ENCODE data around the gene GKN2. TPM values are rescaled to one million over a fixed set of nuclear protein-coding genes. Genes with fewer than 3 reads are reported as not detected.
"Not testable (repeated sequence)": the region's sequence is repeated elsewhere in the genome, so short reads cannot be mapped to it uniquely, and the experiment has no call there.

GKN2 gene
- total RNA-seq, 1 donor from 2014 or later: not detected

DNA sequence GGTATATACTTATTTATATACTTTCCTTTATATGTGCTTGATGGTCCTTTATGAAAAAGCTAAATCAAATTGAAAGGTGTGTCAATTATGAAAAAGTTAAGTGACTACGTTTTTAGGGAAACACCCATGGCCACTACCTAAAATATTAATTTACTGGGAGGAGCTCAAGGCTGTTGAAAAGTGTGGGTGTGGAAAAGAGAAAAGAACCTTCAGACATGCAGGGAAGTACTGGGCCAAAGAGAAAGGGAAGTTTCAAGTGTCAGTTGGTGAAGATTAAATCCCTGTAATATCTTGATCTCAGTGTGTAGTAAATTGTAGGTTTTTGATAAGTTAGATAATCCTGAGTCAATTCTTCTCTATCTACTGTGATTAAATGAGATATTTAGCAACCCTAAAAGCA is 15.5 kb upstream of the GKN2 start:
- no peak for DNase-seq (ENCODE audit: low spot score)
- intact Hi-C loops (cut with DNase I): no loop called here

- intact Hi-C loops (cut with DNase I): no loop called here
- no peak for DNase-seq (ENCODE audit: low spot score)
These were observed 11.6 kb upstream of the GKN2 start for GRCh38 chr2:68964282-68964681.

- intact Hi-C loops (cut with DNase I): no loop called here
- DNase-seq (ENCODE audit: low spot score): no peak
These were observed 8.7 kb upstream of the GKN2 start for GRCh38 chr2:68961380-68961779.

DNA sequence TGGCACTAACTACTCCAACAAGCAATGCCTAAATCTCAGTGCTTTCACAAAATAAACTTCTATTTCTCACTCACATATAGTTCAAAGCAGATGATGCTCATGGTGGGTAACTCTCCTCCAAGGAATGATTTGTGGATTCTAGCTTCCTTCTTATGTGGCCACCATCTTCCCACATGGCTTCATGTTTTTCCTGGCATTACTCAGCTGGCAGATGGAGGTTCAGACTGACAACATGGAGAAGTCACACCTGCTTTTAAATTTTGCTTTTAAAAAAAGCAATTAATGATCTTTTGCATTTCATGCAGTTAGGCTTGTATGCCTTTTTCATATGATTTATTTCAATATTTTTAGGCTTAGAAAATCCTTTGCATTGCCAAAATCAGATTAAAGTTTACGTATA is 6.3 kb upstream of the GKN2 start:
- intact Hi-C loops (cut with DNase I): no loop called here
- no peak for DNase-seq (ENCODE audit: low spot score)

GRCh38 chr2:68955432-68955831 is 2.7 kb upstream of the GKN2 start:
- DNase-seq (ENCODE audit: low spot score); intact Hi-C loops (cut with DNase I): not testable (repeated sequence)

DNA sequence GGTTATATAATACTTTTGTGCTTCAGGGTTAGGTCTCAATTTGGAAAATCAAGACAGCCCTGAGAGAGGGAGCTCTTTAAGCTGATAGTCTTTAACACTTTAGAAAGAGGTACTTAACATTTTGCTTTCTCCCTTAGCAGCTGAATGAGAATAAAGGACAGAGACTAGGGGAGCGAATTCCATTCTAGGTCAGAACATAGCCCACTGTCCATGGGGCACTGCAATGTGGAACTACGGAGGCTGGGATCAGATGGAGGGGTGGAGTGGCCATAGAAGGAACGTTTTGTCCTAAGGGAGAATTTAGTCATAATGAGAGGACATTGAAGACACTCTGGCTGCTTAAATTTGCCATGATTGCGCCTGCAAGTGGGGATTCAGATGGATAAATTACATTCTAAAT is 794 bp downstream of the GKN2 start:
- intact Hi-C loops (cut with DNase I): no loop called here
- no peak for DNase-seq (ENCODE audit: low spot score)

DNA sequence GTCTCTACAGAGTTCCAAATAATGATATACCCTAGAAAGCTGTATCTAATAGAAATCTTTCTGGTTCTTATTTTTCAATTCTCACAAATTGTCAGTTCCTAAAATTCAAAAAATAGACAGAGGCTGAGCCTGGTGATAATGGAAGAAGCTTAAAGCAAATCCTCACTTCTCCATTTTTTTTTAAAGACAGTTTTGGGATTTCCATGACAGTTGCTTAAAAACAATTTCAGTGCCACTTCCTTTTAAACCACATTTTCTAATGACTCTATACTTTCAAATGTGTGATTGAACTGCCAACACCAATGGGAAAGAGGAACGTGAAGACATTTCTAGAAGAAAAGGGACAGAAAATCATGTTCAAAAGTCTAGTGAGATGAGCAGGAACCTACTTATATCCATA is 4.0 kb downstream of the GKN2 start:
- intact Hi-C loops (cut with DNase I): loop anchor here (10.0 kb wide), 1 partner anchor 356 kb away; no protein-coding TSS in a partner anchor
- DNase-seq (ENCODE audit: low spot score): no peak

GRCh38 chr2:68946117-68946516 is 6.6 kb downstream of the GKN2 start:
- DNase-seq (ENCODE audit: low spot score): no peak
- intact Hi-C loops (cut with DNase I): loop anchor here (10.0 kb wide), 1 partner anchor 359 kb away; no protein-coding TSS in a partner anchor

DNA sequence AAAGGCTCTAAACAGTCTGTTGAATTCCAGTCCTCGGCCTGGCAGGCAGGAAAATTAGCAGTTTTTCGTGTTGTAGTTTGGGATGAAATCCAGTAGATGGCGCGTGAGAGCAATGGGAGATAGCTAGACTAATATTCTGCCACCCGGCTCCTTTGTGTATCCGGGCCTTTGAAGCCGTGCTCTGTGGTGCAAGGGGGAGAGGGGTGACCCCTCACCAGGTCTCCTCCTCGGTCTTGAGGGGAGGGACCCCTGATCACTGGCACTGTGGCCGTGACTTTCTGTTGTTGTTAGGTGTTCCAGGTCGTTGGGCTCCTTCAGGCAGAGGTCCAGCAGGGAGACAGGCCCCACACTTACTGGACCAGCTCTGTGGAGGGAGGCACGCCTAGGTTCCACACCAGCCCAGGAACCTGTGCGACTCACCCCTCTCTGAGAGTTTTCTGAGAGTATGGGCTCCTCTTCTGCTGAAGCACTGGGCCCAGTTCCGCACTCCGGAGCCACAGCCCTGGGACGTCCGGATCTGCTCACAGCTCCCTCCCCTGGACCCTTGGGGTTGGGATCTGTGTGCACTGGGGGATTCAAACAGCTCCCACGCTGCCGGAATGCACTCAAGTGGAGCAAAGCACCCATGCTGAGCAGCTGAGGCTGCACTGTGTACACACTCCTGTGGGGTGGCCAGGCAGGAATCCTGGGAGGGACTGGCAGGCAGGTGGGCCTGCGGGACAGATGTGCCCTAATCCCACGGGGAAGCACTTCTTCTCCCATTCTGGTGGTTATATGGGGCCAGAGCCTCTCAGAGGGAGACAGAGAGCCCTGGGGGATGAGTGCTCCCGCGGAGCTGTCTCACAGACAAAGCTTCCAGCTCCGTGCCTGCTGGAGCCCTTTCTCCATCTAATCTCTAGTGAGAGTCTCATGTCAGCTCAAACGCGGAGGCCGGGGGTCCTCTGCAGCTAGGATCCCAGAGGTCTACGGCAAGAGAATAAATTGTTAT is 8.8 kb downstream of the GKN2 start:
- intact Hi-C loops (cut with DNase I): loop anchor here (10.0 kb wide), 1 partner anchor 361 kb away; no protein-coding TSS in a partner anchor

GRCh38 chr2:68942827-68943226 is 9.9 kb downstream of the GKN2 start:
- intact Hi-C loops (cut with DNase I): loop anchor here (10.0 kb wide), 1 partner anchor 362 kb away; no protein-coding TSS in a partner anchor
- no peak for DNase-seq (ENCODE audit: low spot score)

More for the DNA sequence above, 8.8 kb downstream of the GKN2 start:
- no peak for DNase-seq (ENCODE audit: low spot score)

GRCh38 chr2:68940369-68940768 is 12.3 kb downstream of the GKN2 start:
- intact Hi-C loops (cut with DNase I): loop anchor here (10.0 kb wide), 1 partner anchor 364 kb away; no protein-coding TSS in a partner anchor
- DNase-seq (ENCODE audit: low spot score): no peak

GRCh38 chr2:68939962-68940361 is 12.7 kb downstream of the GKN2 start:
- intact Hi-C loops (cut with DNase I): loop anchor here (10.0 kb wide), 1 partner anchor 365 kb away; no protein-coding TSS in a partner anchor
- no peak for DNase-seq (ENCODE audit: low spot score)

GRCh38 chr2:68938938-68939337 is 13.8 kb downstream of the GKN2 start:
- DNase-seq (ENCODE audit: low spot score): no peak
- intact Hi-C loops (cut with DNase I): no loop called here

DNA sequence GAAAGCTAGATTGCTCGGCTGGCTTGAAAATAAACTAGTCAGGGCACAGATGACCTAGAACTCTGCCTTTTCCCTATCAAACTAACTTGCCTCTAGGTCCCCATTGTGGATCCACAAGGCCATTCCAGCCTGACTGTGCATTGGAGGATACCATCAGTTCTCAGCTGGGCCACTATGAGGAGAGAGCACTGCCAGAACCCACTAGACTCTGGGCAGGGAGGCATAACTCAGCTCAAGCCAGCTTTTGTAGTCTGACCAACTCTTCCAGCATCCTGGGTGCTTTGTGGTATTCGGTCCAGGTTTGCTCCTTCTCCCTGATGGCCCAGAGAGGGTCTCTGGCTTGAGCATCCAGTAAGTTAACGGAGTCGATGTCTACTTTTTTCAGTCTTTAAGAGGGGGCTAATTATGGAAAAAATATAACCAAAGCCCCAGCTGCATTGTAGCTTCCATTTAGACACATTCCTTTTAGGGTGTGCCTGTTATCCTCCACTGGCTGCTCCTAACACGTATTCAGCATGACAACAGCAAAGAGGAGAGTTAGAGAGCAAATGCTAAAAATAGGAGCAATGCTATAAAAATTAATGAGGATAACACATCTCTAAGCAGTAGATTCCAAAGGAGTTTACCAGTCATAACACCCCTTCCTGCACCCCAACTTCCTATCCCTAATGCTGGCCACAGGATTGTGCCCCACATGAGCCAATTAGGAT is 15.2 kb downstream of the GKN2 start:
- intact Hi-C loops (cut with DNase I): no loop called here

GRCh38 chr2:68936889-68937288 is 15.8 kb downstream of the GKN2 start:
- intact Hi-C loops (cut with DNase I): no loop called here
- no peak for DNase-seq (ENCODE audit: low spot score)

More for the DNA sequence above, 15.2 kb downstream of the GKN2 start:
- no peak for DNase-seq (ENCODE audit: low spot score)

GRCh38 chr2:68936427-68936826 is 16.3 kb downstream of the GKN2 start:
- no peak for DNase-seq (ENCODE audit: low spot score)
- intact Hi-C loops (cut with DNase I): no loop called here

- intact Hi-C loops (cut with DNase I): no loop called here
- no peak for DNase-seq (ENCODE audit: low spot score)
These were observed 17.2 kb downstream of the GKN2 start for GRCh38 chr2:68935471-68935870.

- intact Hi-C loops (cut with DNase I): no loop called here
- no peak for DNase-seq (ENCODE audit: low spot score)
These were observed 18.7 kb downstream of the GKN2 start for GRCh38 chr2:68934021-68934420.

GRCh38 chr2:68932402-68932801 is 20.3 kb downstream of the GKN2 start:
- DNase-seq (ENCODE audit: low spot score): no peak
- intact Hi-C loops (cut with DNase I): no loop called here

- intact Hi-C loops (cut with DNase I): no loop called here
- no peak for DNase-seq (ENCODE audit: low spot score)
These were observed 20.9 kb downstream of the GKN2 start for GRCh38 chr2:68931799-68932198.

All from cardiac septum (tissue), 1 donor.